GM18519 (cell line): ENCODE measurements around the gene KLF9.

Source experiments
- ATAC-seq: cut with Tn5 transposase; IDR thresholded peaks from one replicate; pipeline ENCODE4 v1.9.1; 2021; ENCODE audit warnings: mild to moderate bottlenecking, moderate library complexity; ENCODE audit not compliant: unreplicated experiment, low FRiP score

The KLF9 gene

DNA sequence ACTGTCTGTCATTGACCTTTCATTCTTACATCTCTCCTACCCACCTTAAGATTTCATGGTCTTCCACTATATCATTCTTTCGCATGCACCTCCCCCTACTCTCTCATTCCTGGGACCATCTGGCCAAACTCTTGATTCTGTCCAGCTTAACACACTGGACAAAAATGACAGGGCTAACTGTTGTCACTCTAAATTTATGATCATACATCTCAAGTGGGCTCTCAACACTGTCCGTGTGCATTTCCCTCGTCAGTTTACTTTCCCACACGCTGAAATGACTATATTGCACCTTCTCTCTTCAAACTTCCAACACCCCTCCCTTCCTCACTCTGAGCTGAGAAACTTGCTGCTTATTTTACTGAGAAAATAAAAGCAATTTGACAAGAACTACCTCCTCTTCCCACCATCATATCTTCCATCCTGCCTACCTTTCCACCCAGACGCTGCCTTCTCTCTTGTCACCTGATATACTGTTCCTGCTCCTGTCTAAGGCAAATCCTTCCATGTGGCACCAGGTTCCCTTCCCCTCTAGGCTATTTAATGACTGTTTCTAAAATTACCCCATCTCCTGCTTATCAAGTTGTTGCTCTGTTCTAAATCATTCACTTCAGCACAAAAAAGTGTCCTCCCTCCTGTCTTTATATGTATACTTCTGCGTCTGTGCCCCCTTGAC lies 8.1 kb upstream of the KLF9 start:
- ATAC-seq = no peak

GRCh38 chr9:70421272-70422180 lies 7.1 kb upstream of the KLF9 start:
- no peak for ATAC-seq

DNA sequence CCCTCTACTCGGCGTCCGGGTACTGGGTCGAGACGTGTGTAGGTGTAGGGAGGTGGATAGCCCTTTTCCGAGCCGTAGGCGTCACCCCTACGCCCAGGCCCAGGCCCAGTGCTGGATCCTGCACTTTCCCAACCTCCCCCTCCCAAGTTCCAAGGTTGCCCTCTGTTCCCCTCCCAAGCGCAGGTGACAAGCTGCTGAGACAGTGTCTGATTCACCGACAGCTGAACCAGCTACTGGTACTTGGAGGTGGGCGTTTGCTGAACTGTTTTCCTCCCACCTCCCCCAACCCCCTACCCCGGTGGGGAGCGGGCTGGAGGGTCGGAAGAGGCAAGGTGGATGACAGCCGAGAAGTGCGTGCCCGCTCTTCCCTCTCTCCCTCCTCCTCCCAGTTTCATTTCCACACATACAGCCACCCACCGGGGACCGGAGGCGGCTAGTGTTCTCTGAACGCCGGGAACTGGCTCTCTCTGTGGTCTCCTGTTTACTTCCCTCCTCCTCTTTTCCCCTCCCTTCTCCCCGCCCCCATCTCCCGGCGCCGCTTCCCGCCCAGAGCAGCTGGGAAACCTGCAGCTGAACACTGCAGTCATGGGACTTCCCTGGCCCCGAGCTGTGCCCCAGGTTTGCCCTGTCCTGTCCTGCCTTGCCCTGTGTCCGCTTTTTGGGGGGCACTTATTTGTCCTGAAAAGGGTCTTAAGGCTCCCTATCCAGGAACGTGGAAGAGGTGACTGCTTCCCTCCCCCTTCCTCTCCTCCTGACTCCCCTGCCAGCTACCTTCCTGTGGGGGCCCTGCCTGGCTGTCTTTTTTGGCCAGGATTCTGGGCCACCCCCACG lies 6.2 kb upstream of the KLF9 start:
- ATAC-seq = peak; percentile 13

GRCh38 chr9:70419556-70420440 lies 5.3 kb upstream of the KLF9 start:
- ATAC-seq = peak; percentile 27

GRCh38 chr9:70418822-70419555 lies 4.5 kb upstream of the KLF9 start:
- ATAC-seq = peak; percentile 34

GRCh38 chr9:70415476-70415875 lies 1.0 kb upstream of the KLF9 start:
- no peak for ATAC-seq

DNA sequence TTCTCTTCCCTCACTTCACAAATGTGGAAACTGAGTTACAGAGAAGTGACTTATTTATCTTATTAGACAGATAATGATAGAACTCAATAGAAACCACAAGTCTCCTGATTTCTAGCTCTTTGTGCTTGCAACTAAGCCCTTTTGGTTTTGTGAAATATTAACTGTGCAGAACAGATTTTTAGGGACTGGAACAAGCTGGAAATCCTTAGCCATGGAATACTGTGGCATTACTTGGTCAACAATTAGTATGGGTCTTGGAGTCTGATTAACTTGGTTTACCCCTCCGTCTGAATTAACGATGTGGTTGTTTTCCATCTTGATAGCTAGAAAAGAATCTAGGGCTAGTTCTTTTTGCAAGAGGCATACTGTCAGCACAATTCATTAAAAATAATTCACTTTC lies 584 bp upstream of the KLF9 start:
- no peak for ATAC-seq

GRCh38 chr9:70413464-70413798 lies 1.0 kb downstream of the KLF9 start:
- peak; percentile 17 for ATAC-seq

- ATAC-seq = no peak
Observed at GRCh38 chr9:70412832-70413463, 1.5 kb downstream of the KLF9 start.

- peak; percentile 20 for ATAC-seq
Observed at GRCh38 chr9:70411930-70412831, 2.3 kb downstream of the KLF9 start.

DNA sequence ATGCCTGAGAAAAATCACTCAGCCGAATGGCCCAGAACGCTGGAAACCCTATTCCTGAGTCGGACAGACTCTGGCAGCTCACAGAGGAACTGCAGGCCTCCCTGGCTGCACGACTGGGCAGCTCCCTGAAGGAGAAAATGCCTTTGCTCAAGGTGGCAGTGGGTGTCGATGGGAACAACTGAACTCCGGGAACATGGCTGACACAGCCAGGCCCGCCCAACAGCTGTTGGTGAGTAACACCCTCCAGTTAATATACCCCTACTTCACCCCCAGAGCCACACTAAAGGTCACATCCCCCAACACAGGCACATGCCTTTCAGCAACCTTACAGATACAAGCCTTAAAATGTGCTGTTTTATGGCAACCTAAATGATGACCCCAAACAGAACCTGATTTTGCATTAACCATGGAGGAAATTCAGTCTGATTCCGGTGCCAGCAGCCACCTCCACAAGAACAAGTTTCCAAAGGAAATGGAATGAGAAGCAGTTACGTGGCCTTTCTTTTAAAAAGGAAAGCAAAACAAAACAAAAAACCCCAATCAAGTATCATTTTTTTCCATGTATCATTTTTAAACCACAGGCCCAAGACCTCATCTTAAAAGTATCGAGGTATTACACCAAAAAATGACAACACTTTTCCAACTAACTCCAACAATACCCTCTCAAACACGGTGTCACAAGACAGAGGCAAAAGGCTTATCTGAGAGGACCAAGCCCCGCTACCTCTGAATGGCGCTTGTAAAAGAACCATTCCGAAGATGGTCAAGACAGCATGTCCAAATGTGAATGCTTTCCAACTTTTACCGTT lies 3.1 kb downstream of the KLF9 start:
- no peak for ATAC-seq

DNA sequence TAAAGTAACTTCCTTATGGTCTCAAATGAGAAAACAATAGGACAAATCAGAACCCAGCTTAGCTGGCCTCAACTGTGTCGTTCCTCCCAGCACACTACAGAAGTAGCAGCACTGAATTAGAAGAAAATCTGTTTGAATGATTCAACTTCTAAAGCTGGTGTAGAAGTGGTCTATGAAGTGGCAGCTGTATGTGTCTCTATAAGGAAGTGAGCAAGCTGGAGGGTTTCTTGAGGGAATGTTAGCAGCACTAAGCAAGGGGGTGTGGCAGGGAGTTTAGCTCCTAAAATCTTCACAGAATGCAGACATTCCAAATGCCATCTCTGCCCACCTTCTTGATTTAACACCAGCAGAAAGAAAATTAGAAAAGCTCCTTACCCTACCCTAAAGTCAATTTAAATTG lies 4.1 kb downstream of the KLF9 start:
- no peak for ATAC-seq

- ATAC-seq = no peak
Observed at GRCh38 chr9:70409800-70410199, 4.7 kb downstream of the KLF9 start.

- no peak for ATAC-seq
Observed at GRCh38 chr9:70409280-70409679, 5.2 kb downstream of the KLF9 start.

- no peak for ATAC-seq
Observed at GRCh38 chr9:70408393-70409040, 5.9 kb downstream of the KLF9 start.

DNA sequence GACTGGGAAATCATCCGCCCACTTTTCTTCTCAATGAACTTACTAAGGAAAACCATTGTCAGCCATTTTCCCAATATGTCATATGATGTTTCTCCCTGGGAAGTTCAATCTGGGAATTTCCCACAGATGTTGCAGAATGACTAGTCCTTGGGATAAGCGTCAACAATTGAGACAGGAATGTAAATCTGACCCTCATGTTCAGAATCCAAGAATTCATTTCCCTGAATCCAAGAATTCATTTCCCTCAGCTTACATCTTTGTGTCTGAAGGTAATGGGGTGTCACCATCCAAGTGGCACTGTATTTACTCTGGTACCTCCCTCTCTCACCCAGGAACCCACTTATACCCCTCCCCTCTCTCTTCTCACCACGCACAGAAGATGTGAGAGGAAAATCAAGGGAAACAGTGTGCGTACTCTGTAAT lies 7.4 kb downstream of the KLF9 start:
- no peak for ATAC-seq

DNA sequence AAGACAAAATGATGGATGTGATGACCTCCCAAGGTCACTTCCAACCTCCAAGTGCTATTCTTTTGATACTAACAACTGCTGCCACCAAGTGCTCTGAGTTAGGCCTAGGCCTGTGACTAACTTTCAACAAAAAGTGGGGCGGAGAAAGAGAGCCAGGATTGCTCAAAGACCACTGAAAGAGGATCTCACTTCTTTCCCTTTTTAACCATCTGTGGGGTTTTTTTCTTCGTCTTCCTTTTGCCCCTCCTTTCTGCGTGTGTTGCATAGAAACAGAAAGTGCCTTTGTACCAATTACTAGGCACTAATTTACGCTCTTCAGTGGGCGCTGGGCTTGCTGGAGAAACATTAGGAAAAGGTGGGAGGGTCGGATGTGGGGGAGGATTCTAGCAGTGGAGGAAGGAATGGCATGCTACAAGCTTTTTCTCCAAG lies 8.0 kb downstream of the KLF9 start:
- ATAC-seq = peak; percentile 67
